HepG2 (cell line): Measurements from ENCODE around the gene OSBPL3.

Source experiments
- JUNB ChIP-seq: sonication (generic); formaldehyde crosslinking; IDR thresholded peaks from 2 replicates; pipeline ENCODE4 v1.8.0; 2022; ENCODE audit warnings: missing genetic modification reagents, mild to moderate bottlenecking, borderline replicate concordance
- KLF16 ChIP-seq, 2 experiments: sonication (generic) in 1 of 2; formaldehyde crosslinking in 1 of 2; IDR thresholded peaks; 2 replicates each; pipeline versions ENCODE4 v1.6.1 to v1.8.0; 2016 to 2023; ENCODE audit warnings: missing genetic modification reagents in 2 of 2, missing compliant biosample characterization in 1 of 2
- ZNF883 ChIP-seq: sonication (generic); formaldehyde crosslinking; IDR thresholded peaks from 2 replicates; pipeline ENCODE4 v1.5.1; 2020; ENCODE audit warnings: mild to moderate bottlenecking, missing genetic modification reagents; ENCODE audit errors: not compliant biosample characterization

DNA sequence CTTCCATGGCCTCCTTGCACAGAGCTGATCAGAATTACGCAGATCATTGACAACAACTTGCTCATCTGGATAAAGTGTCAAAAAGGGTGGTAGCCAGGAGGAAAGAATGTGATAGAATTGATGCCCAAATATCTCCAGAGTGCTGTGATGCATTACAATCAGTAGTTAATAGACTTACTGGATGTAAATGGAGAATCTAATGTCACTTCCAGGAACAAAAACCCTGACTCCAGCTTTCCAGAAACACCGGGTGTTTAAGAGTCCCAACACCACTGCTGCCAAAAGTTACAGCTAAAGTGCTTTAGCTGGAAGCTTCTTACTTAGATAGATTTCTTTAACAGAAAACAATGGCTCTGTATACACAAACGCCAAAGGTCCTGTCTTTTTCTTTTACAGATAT is 25.7 kb upstream of the OSBPL3 start:
- TF ChIP-seq JUNB (no peak), ZNF883 (CRISPR knock-in tag) (no peak), KLF16 (CRISPR knock-in tag; IDR thresholded peaks at IDR 0.05) (no peak)
